Thyroid gland (tissue), 4 donors: ENCODE results near the gene TENM3.

Experiments used
- POLR2A ChIP-seq, 2 donors: fragments of 450-650 bp; IDR thresholded peaks; one replicate each; pipeline ENCODE4 v1.6.1; 2017; ENCODE audit warnings: antibody characterized with exemption in 2 of 2, mild to moderate bottlenecking in 2 of 2, moderate library complexity in 1 of 2
- TF ChIP-seq, protein P1 (sequence below), 6 experiments: fragments of 200-600 bp in 3 of 6; fragments of 450-650 bp in 3 of 6; sonication (generic) in 3 of 6; IDR thresholded peaks; one replicate each; pipeline ENCODE4 v1.5.1; 2016 to 2019; ENCODE audit warnings: antibody characterized with exemption in 6 of 6, mild to moderate bottlenecking in 2 of 6, inconsistent platforms in 1 of 6, moderate library complexity in 1 of 6

GRCh38 chr4:182435401-182435800, 192.2 kb downstream of the TENM3 start:
- TF ChIP-seq, protein P1, sequence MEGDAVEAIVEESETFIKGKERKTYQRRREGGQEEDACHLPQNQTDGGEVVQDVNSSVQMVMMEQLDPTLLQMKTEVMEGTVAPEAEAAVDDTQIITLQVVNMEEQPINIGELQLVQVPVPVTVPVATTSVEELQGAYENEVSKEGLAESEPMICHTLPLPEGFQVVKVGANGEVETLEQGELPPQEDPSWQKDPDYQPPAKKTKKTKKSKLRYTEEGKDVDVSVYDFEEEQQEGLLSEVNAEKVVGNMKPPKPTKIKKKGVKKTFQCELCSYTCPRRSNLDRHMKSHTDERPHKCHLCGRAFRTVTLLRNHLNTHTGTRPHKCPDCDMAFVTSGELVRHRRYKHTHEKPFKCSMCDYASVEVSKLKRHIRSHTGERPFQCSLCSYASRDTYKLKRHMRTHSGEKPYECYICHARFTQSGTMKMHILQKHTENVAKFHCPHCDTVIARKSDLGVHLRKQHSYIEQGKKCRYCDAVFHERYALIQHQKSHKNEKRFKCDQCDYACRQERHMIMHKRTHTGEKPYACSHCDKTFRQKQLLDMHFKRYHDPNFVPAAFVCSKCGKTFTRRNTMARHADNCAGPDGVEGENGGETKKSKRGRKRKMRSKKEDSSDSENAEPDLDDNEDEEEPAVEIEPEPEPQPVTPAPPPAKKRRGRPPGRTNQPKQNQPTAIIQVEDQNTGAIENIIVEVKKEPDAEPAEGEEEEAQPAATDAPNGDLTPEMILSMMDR (IDR thresholded peaks at IDR 0.05), result no peak
- no peak for TF ChIP-seq POLR2A (IDR thresholded peaks at IDR 0.05)
